ENCODE data around the gene TRHDE. TPM values are rescaled to one million over a fixed set of nuclear protein-coding genes. Genes with fewer than 3 reads are reported as not detected.

The TRHDE gene
- total and polyA plus RNA-seq, 2 donors (not counting 3 experiments of a cell fraction or from before 2014, with no cell fraction given): not detected

- H3K4me3 ChIP-seq (replicated peaks in 1 of 3; ENCODE audit: insufficient read depth in 1 of 3, low read depth in 1 of 3, low read length in 3 of 3): no peak overlapping the region
- H3K36me3 ChIP-seq (ENCODE audit: control insufficient read depth in 2 of 2, extremely low read depth in 1 of 2, insufficient read depth in 2 of 2, low read length in 2 of 2): no peaks in the 10 kb centered on the region
- BruUV-seq (replicated peaks): no TSS peak
- DNase-seq (ENCODE audit: low read depth, low spot score) (no peak), FAIRE-seq (no peak)
- H3K79me2 ChIP-seq (ENCODE audit: control insufficient read depth, insufficient read depth, low read length): no peaks in the 10 kb centered on the region
- H3K9me3 ChIP-seq (replicated peaks; ENCODE audit: control insufficient read depth, insufficient read depth, low read length): no peaks in the 10 kb centered on the region
- no peaks in the 10 kb centered on the region for H3K4me1 ChIP-seq (ENCODE audit: control insufficient read depth, extremely low read depth, insufficient read depth, low read length)
- no peak overlapping the region for H2AFZ ChIP-seq (ENCODE audit: low read depth, low read length)
- dilution Hi-C loops (cut with MboI; ENCODE audit: extremely low pct_ligation_motif_present, low sequenced_read_pairs): no loop called here
- ChIA-PET CTCF (no interaction called here), POLR2A (no interaction called here)
- no peak overlapping the region for H3K4me2 ChIP-seq (ENCODE audit: insufficient read depth, low read length)
- no peak for TF ChIP-seq FOS (IDR thresholded peaks at IDR 0.05; ENCODE audit: borderline replicate concordance, insufficient read depth, low read length)
- no peak for TF ChIP-seq POLR2AphosphoS5 (IDR thresholded peaks at IDR 0.05; ENCODE audit: insufficient read depth, low read depth, low read length)
- no peaks in the 10 kb centered on the region for H3K9me1 ChIP-seq (replicated peaks; ENCODE audit: control insufficient read depth, extremely low read depth, insufficient read depth, low read length)
- intact Hi-C loops (cut with micrococcal nuclease): no loop called here
- H4K20me1 ChIP-seq (replicated peaks; ENCODE audit: control insufficient read depth, extremely low read depth, insufficient read depth, low read length): no peaks in the 10 kb centered on the region
- H3K27ac ChIP-seq (ENCODE audit: insufficient read depth, low read depth, low read length): no peak overlapping the region
- H3K27me3 ChIP-seq (ENCODE audit: control insufficient read depth in 2 of 2, insufficient read depth in 2 of 2, low read length in 2 of 2): no peaks in the 10 kb centered on the region
- no peak overlapping the region for H3K9ac ChIP-seq (replicated peaks; ENCODE audit: extremely low read depth, insufficient read depth, low read length)
Measured at GRCh38 chr12:72502546-72502945, 230.4 kb downstream of the TRHDE start.

GRCh38 chr12:72505227-72505626 lies 233.1 kb downstream of the TRHDE start:
- Histone ChIP-seq H3K4me2 (ENCODE audit: insufficient read depth, low read length) (no peak overlapping the region), H3K4me3 (replicated peaks in 1 of 3; ENCODE audit: insufficient read depth in 1 of 3, low read depth in 1 of 3, low read length in 3 of 3) (no peak overlapping the region), H3K9me1 (replicated peaks; ENCODE audit: control insufficient read depth, extremely low read depth, insufficient read depth, low read length) (no peaks in the 10 kb centered on the region), H2AFZ (ENCODE audit: low read depth, low read length) (no peak overlapping the region), H3K9ac (replicated peaks; ENCODE audit: extremely low read depth, insufficient read depth, low read length) (no peak overlapping the region), H3K36me3 (ENCODE audit: control insufficient read depth in 2 of 2, extremely low read depth in 1 of 2, insufficient read depth in 2 of 2, low read length in 2 of 2) (no peaks in the 10 kb centered on the region), H3K27ac (ENCODE audit: insufficient read depth, low read depth, low read length) (no peak overlapping the region), H3K4me1 (ENCODE audit: control insufficient read depth, extremely low read depth, insufficient read depth, low read length) (no peaks in the 10 kb centered on the region), H3K79me2 (ENCODE audit: control insufficient read depth, insufficient read depth, low read length) (no peaks in the 10 kb centered on the region), H3K27me3 (ENCODE audit: control insufficient read depth in 2 of 2, insufficient read depth in 2 of 2, low read length in 2 of 2) (no peaks in the 10 kb centered on the region), H3K9me3 (replicated peaks; ENCODE audit: control insufficient read depth, insufficient read depth, low read length) (no peaks in the 10 kb centered on the region), H4K20me1 (replicated peaks; ENCODE audit: control insufficient read depth, extremely low read depth, insufficient read depth, low read length) (no peaks in the 10 kb centered on the region)
- TF ChIP-seq EZH2 (IDR thresholded peaks at IDR 0.05; ENCODE audit: borderline replicate concordance, low read depth, low read length, severe bottlenecking) (no peak), JUN (IDR thresholded peaks at IDR 0.05; ENCODE audit: borderline replicate concordance, insufficient read depth, insufficient read length, low read depth) (no peak), POLR2AphosphoS5 (IDR thresholded peaks at IDR 0.05; ENCODE audit: insufficient read depth, low read depth, low read length) (no peak), CTCF (IDR thresholded peaks at IDR 0.05; ENCODE audit: extremely low read depth in 1 of 2, insufficient read depth in 1 of 2, low read depth in 1 of 2, low read length in 2 of 2) (no peak), GATA2 (IDR thresholded peaks at IDR 0.05; ENCODE audit: insufficient read depth, insufficient read length, low read depth, low read length) (no peak), MAX (IDR thresholded peaks at IDR 0.05; ENCODE audit: insufficient read depth, insufficient read length) (no peak), FOS (IDR thresholded peaks at IDR 0.05; ENCODE audit: borderline replicate concordance, insufficient read depth, low read length) (no peak), MYC (IDR thresholded peaks at IDR 0.05; ENCODE audit: low read depth, low read length) (no peak), POLR2A (IDR thresholded peaks at IDR 0.05; ENCODE audit: low read depth, low read length) (no peak)
- ChIA-PET CTCF (no interaction called here), POLR2A (no interaction called here)
- DNase-seq (ENCODE audit: low read depth, low spot score): no peak
- intact Hi-C loops (cut with micrococcal nuclease) (no loop called here), dilution Hi-C loops (cut with MboI; ENCODE audit: extremely low pct_ligation_motif_present, low sequenced_read_pairs) (no loop called here)
- FAIRE-seq: no peak
- BruUV-seq (replicated peaks): no TSS peak
